Endothelial cell of umbilical vein (primary cell): ENCODE results near the gene ANKRD28. TPM values are rescaled to one million over a fixed set of nuclear protein-coding genes. Genes with fewer than 3 reads are reported as not detected.

Source experiments
- BruUV-seq: library from RNA; stranded (reverse); fragments of 400-500 nt; replicated peaks from 2 replicates; lab custom pipeline; 2021; lab: Mats Ljungman, UMichigan
- CTCF ChIA-PET: fragments of 300-600, 350-600 bp; sonication (Branson Sonifier 250); formaldehyde crosslinking; loops from one replicate; lab custom pipeline; 2021; ENCODE audit warnings: antibody characterized with exemption, inconsistent platforms; lab: Charles Lee
- POLR2A ChIA-PET: fragments of 300-600, 350-600 bp; sonication (Branson Sonifier 250); formaldehyde crosslinking; loops from one replicate; lab custom pipeline; 2021; ENCODE audit warnings: antibody characterized with exemption, inconsistent platforms; lab: Charles Lee
- DNase-seq: peaks from one replicate; pipeline ENCODE4 v3.0.0-alpha.2; 2011; ENCODE audit warnings: low read depth, low spot score
- FAIRE-seq: peaks from 2 replicates; lab custom pipeline; 2011; peaks lifted over from hg19 to GRCh38; lab: Jason Lieb, UNC
- H2AFZ ChIP-seq: 2 replicates; pipeline ENCODE4 v1.6.0; 2012; ENCODE audit warnings: low read depth, low read length, control low read depth, inconsistent platforms
- H3K27ac ChIP-seq: 2 replicates; pipeline ENCODE4 v1.5.1; 2011; ENCODE audit warnings: low read depth, mild to moderate bottlenecking, control low read depth, low read length, moderate library complexity; ENCODE audit not compliant: insufficient read depth
- H3K27me3 ChIP-seq, 2 experiments: 2 replicates each; pipeline versions ENCODE4 v1.6.0 to v1.6.1; 2011; ENCODE audit warnings: low read length in 2 of 2, mixed read lengths in 1 of 2; ENCODE audit not compliant: control insufficient read depth in 2 of 2, insufficient read depth in 2 of 2
- H3K36me3 ChIP-seq, 2 experiments: 2 replicates in 1 of 2; 3 replicates in 1 of 2; pipeline ENCODE4 v1.5.1; 2011; ENCODE audit warnings: low read length in 2 of 2, mild to moderate bottlenecking in 1 of 2, moderate library complexity in 1 of 2; ENCODE audit not compliant: control insufficient read depth in 2 of 2, insufficient read depth in 2 of 2; ENCODE audit errors: extremely low read depth in 1 of 2
- H3K4me1 ChIP-seq: 3 replicates; pipeline ENCODE4 v1.5.1; 2011; ENCODE audit warnings: mild to moderate bottlenecking, low read length; ENCODE audit not compliant: control insufficient read depth, insufficient read depth; ENCODE audit errors: extremely low read depth
- H3K4me2 ChIP-seq: 2 replicates; pipeline ENCODE4 v1.6.1; 2011; ENCODE audit warnings: low read length, control low read depth, mixed read lengths; ENCODE audit not compliant: insufficient read depth
- H3K4me3 ChIP-seq, 3 experiments: fragments of 200-600 bp in 1 of 3; sonication (generic), shearing (Covaris generic) in 1 of 3; replicated peaks in 1 of 3; 2 replicates each; pipeline ENCODE4 v1.5.1; 2011 to 2016; ENCODE audit warnings: control low read depth in 3 of 3, low read length in 3 of 3, mild to moderate bottlenecking in 2 of 3, inconsistent platforms in 1 of 3, low read depth in 1 of 3, moderate library complexity in 1 of 3; ENCODE audit not compliant: insufficient read depth in 1 of 3
- H3K79me2 ChIP-seq: 2 replicates; pipeline ENCODE4 v1.6.0; 2012; ENCODE audit warnings: low read length, inconsistent platforms; ENCODE audit not compliant: control insufficient read depth, insufficient read depth
- H3K9ac ChIP-seq: replicated peaks from 2 replicates; pipeline ENCODE3; 2011; ENCODE audit warnings: low read length, control low read depth; ENCODE audit not compliant: insufficient read depth; ENCODE audit errors: extremely low read depth
- H3K9me1 ChIP-seq: replicated peaks from 3 replicates; pipeline ENCODE4 v1.6.0; 2011; ENCODE audit warnings: mild to moderate bottlenecking, low read length; ENCODE audit not compliant: control insufficient read depth, insufficient read depth; ENCODE audit errors: extremely low read depth
- H3K9me3 ChIP-seq: replicated peaks from 2 replicates; pipeline ENCODE4 v1.5.1; 2012; ENCODE audit warnings: low read length, inconsistent platforms; ENCODE audit not compliant: control insufficient read depth, insufficient read depth
- H4K20me1 ChIP-seq: replicated peaks from 2 replicates; pipeline ENCODE3; 2011; ENCODE audit warnings: mild to moderate bottlenecking, low read length; ENCODE audit not compliant: control insufficient read depth, insufficient read depth; ENCODE audit errors: extremely low read depth
- EZH2 ChIP-seq: IDR thresholded peaks from 2 replicates; pipeline ENCODE4 v1.6.1; 2012; ENCODE audit warnings: borderline replicate concordance, low read depth, mild to moderate bottlenecking, moderate library complexity, low read length, inconsistent platforms; ENCODE audit not compliant: severe bottlenecking
- FOS ChIP-seq: IDR thresholded peaks from 2 replicates; pipeline ENCODE4 v1.6.1; 2011; ENCODE audit warnings: mild to moderate bottlenecking, low read length, moderate library complexity, borderline replicate concordance; ENCODE audit not compliant: insufficient read depth
- GATA2 ChIP-seq: IDR thresholded peaks from 2 replicates; pipeline ENCODE4 v1.7.0; 2011; ENCODE audit warnings: low read depth, mild to moderate bottlenecking, moderate library complexity, mixed read lengths, low read length; ENCODE audit not compliant: insufficient read length, insufficient read depth
- JUN ChIP-seq: IDR thresholded peaks from 2 replicates; pipeline ENCODE4 v1.6.1; 2011; ENCODE audit warnings: borderline replicate concordance, low read depth; ENCODE audit not compliant: insufficient read length, insufficient read depth
- MYC ChIP-seq: IDR thresholded peaks from one replicate; pipeline ENCODE4 v1.6.1; 2011; ENCODE audit warnings: mild to moderate bottlenecking, low read depth, low read length
- POLR2A ChIP-seq: IDR thresholded peaks from 2 replicates; pipeline ENCODE4 v1.6.1; 2012; ENCODE audit warnings: low read depth, mild to moderate bottlenecking, control low read depth, low read length
- POLR2AphosphoS5 ChIP-seq: IDR thresholded peaks from 2 replicates; pipeline ENCODE4 v1.6.1; 2012; ENCODE audit warnings: low read depth, mild to moderate bottlenecking, control low read depth, low read length, moderate library complexity; ENCODE audit not compliant: insufficient read depth
- dilution Hi-C: fragments of 300-500 bp; cut with MboI; formaldehyde crosslinking; loops from one replicate; pipeline ENCODE4 v1.15.0; 2019; ENCODE audit warnings: low sequenced_read_pairs; ENCODE audit not compliant: extremely low pct_ligation_motif_present
- intact Hi-C: fragments of 100-400 bp; cut with micrococcal nuclease; formaldehyde crosslinking; loops from one replicate; pipeline ENCODE4 v1.10.0; 2022
- polyA plus RNA-seq, 4 experiments: library from polyadenylated mRNA; depleted of rRNA in 3 of 4; stranded (reverse) in 3 of 4; unstranded in 1 of 4; fragments of >200 nt; gene quantifications; 2 replicates each; pipeline versions ENCODE4 v1.2.1 to v1.2.3, GENCODE V29; 2011 to 2012; ENCODE audit warnings: missing spikeins in 1 of 4
- total RNA-seq: library from RNA; stranded (reverse); gene quantifications from 2 replicates; pipeline ENCODE4 v1.2.3, GENCODE V29; 2021
- TF ChIP-seq, protein P1 (sequence below): IDR thresholded peaks from 2 replicates; pipeline ENCODE4 v1.6.1; 2011; ENCODE audit not compliant: insufficient read depth, insufficient read length
- TF ChIP-seq, protein P2 (sequence below), 2 donors: IDR thresholded peaks; 1 replicate in 1 of 2; 2 replicates in 1 of 2; pipeline ENCODE4 v1.5.1; 2011; ENCODE audit warnings: low read length in 2 of 2, mild to moderate bottlenecking in 2 of 2, moderate library complexity in 2 of 2, control low read depth in 1 of 2, inconsistent platforms in 1 of 2, low read depth in 1 of 2; ENCODE audit not compliant: insufficient read depth in 1 of 2; ENCODE audit errors: extremely low read depth in 1 of 2

ANKRD28 gene
- total and polyA plus RNA-seq, 2 donors (not counting 3 experiments of a cell fraction or from before 2014, with no cell fraction given), result 36.7 to 97.3 TPM

DNA sequence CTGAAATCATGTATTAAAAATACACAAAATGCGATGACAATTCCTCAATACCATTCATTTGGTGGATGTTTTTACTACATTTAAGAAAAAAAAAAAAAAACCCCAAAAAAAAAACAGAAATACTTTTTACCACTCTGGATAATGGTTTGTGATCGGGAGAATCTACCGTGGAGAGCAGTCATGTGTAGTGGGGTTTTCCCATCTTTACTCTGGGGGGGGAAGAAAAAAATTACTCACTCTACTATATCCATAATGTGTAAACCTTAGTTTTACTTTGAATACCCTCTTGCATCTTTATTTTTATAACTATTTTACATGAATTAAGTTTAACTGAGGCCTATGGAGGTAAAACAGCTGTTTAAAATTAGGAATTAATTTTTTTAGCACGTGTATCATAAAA lies 83.3 kb downstream of the ANKRD28 start:
- no TSS peak for BruUV-seq
- POLR2A ChIA-PET, result no interaction called here

More for the DNA sequence above, 83.3 kb downstream of the ANKRD28 start:
- Histone ChIP-seq H3K9me3 (no peaks in the 10 kb centered on the region), H3K27ac (no peak overlapping the region), H3K4me2 (no peak overlapping the region), H3K4me1 (no peaks in the 10 kb centered on the region), H3K27me3 (no peaks in the 10 kb centered on the region), H3K79me2 (peaks cover 8% of the 10 kb centered on the region), H3K36me3 (peaks cover 6 to 9% of the 10 kb centered on the region in 2 experiments), H3K4me3 (no peak overlapping the region), H3K9ac (no peak overlapping the region), H3K9me1 (peaks cover 2% of the 10 kb centered on the region), H4K20me1 (no peaks in the 10 kb centered on the region), H2AFZ (no peak overlapping the region)
- CTCF ChIA-PET, result interaction anchor here (0.7 to 1.6 kb wide), 4 partner anchors 11 to 98 kb away, joined by 3 to 6 read pairs (median 4); no protein-coding TSS in a partner anchor
- no peak for TF ChIP-seq FOS
- TF ChIP-seq MYC, result no peak
- no peak for TF ChIP-seq POLR2AphosphoS5
- TF ChIP-seq JUN, result no peak
- TF ChIP-seq, protein P1, sequence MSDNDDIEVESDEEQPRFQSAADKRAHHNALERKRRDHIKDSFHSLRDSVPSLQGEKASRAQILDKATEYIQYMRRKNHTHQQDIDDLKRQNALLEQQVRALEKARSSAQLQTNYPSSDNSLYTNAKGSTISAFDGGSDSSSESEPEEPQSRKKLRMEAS, result no peak
- no peak for TF ChIP-seq POLR2A
- no peak for TF ChIP-seq EZH2
- TF ChIP-seq, protein P2, sequence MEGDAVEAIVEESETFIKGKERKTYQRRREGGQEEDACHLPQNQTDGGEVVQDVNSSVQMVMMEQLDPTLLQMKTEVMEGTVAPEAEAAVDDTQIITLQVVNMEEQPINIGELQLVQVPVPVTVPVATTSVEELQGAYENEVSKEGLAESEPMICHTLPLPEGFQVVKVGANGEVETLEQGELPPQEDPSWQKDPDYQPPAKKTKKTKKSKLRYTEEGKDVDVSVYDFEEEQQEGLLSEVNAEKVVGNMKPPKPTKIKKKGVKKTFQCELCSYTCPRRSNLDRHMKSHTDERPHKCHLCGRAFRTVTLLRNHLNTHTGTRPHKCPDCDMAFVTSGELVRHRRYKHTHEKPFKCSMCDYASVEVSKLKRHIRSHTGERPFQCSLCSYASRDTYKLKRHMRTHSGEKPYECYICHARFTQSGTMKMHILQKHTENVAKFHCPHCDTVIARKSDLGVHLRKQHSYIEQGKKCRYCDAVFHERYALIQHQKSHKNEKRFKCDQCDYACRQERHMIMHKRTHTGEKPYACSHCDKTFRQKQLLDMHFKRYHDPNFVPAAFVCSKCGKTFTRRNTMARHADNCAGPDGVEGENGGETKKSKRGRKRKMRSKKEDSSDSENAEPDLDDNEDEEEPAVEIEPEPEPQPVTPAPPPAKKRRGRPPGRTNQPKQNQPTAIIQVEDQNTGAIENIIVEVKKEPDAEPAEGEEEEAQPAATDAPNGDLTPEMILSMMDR (IDR thresholded peaks at IDR 0.05; ENCODE audit: extremely low read depth in 1 of 2, insufficient read depth in 1 of 2, low read depth in 1 of 2, low read length in 2 of 2), result no peak
- TF ChIP-seq GATA2, result no peak
- intact Hi-C loops, result no loop called here
- FAIRE-seq, result no peak
- dilution Hi-C loops, result no loop called here
- DNase-seq, result no peak
